Hematopoietic multipotent progenitor cell treated with erythropoietin and hydrocortisone succinate and interleukin-3 and kit ligand, for 8 days (in vitro differentiated cells): ENCODE data around the gene EXOC6B.
"Not testable (repeated sequence)": the region's sequence is repeated elsewhere in the genome, so short reads cannot be mapped to it uniquely, and the experiment has no call there.

Source experiments
- DNase-seq: peaks from one replicate; pipeline ENCODE4 v3.0.0-alpha.2; 2015

Gene EXOC6B

GRCh38 chr2:72602711-72603110, 223.1 kb downstream of the EXOC6B start:
- no peak for DNase-seq

- DNase-seq: no peak
Observed at GRCh38 chr2:72602095-72602494, 223.7 kb downstream of the EXOC6B start.

- DNase-seq: not testable (repeated sequence)
Observed at GRCh38 chr2:72583836-72584235, 242.0 kb downstream of the EXOC6B start.

GRCh38 chr2:72583376-72583775, 242.5 kb downstream of the EXOC6B start:
- no peak for DNase-seq

GRCh38 chr2:72581560-72582181, 244.2 kb downstream of the EXOC6B start:
- DNase-seq: no peak

- peak; percentile 79 for DNase-seq
Observed at GRCh38 chr2:72579591-72580180, 246.1 kb downstream of the EXOC6B start.

GRCh38 chr2:72576861-72577260, 249.0 kb downstream of the EXOC6B start:
- DNase-seq: no peak

GRCh38 chr2:72576459-72576858, 249.4 kb downstream of the EXOC6B start:
- DNase-seq: no peak

GRCh38 chr2:72574886-72575285, 250.9 kb downstream of the EXOC6B start:
- DNase-seq: no peak

GRCh38 chr2:72573232-72573631, 252.6 kb downstream of the EXOC6B start:
- DNase-seq: no peak

GRCh38 chr2:72572501-72572900, 253.3 kb downstream of the EXOC6B start:
- DNase-seq: no peak

- no peak for DNase-seq
Observed at GRCh38 chr2:72570413-72570812, 255.4 kb downstream of the EXOC6B start.

GRCh38 chr2:72562451-72563153, 263.2 kb downstream of the EXOC6B start:
- DNase-seq: peak; percentile 21

GRCh38 chr2:72561621-72562318, 264.1 kb downstream of the EXOC6B start:
- DNase-seq: no peak

- DNase-seq: no peak
Observed at GRCh38 chr2:72555943-72556342, 269.9 kb downstream of the EXOC6B start.

- not testable (repeated sequence) for DNase-seq
Observed at GRCh38 chr2:72555363-72555762, 270.5 kb downstream of the EXOC6B start.

GRCh38 chr2:72554910-72555309, 270.9 kb downstream of the EXOC6B start:
- not testable (repeated sequence) for DNase-seq

- no peak for DNase-seq
Observed at GRCh38 chr2:72554381-72554780, 271.5 kb downstream of the EXOC6B start.

- no peak for DNase-seq
Observed at GRCh38 chr2:72548081-72548764, 277.6 kb downstream of the EXOC6B start.

- DNase-seq: no peak
Observed at GRCh38 chr2:72545790-72546189, 280.0 kb downstream of the EXOC6B start.

- peak; percentile 26 for DNase-seq
Observed at GRCh38 chr2:72544554-72544953, 281.3 kb downstream of the EXOC6B start.

- DNase-seq: peak; percentile 97
Observed at GRCh38 chr2:72543497-72544216, 282.2 kb downstream of the EXOC6B start.
